ENCODE data around the gene VPS13D. TPM values are rescaled to one million over a fixed set of nuclear protein-coding genes. Genes with fewer than 3 reads are reported as not detected.

VPS13D gene
- total RNA-seq, 1 donor from 2014 or later = 25.8 TPM

- H3K36me3 ChIP-seq (ENCODE audit: control insufficient read depth, insufficient read depth, low read length) = no peaks in the 10 kb centered on the region
- no peak overlapping the region for H3K4me3 ChIP-seq (ENCODE audit: low read depth, low read length)
- FAIRE-seq = no peak
- H3K27me3 ChIP-seq (ENCODE audit: control insufficient read depth, insufficient read depth, low read length) = no peaks in the 10 kb centered on the region
- no peak for TF ChIP-seq CTCF (IDR thresholded peaks at IDR 0.05; ENCODE audit: insufficient read depth, low read length, severe bottlenecking)
- DNase-seq (ENCODE audit: low read depth) = no peak
Observed at GRCh38 chr1:12441414-12442105, 211.7 kb downstream of the VPS13D start.

- Histone ChIP-seq H3K4me3 (ENCODE audit: low read depth, low read length) (no peak overlapping the region), H3K27me3 (ENCODE audit: control insufficient read depth, insufficient read depth, low read length) (no peaks in the 10 kb centered on the region), H3K36me3 (ENCODE audit: control insufficient read depth, insufficient read depth, low read length) (no peaks in the 10 kb centered on the region)
- FAIRE-seq = no peak
- no peak for TF ChIP-seq CTCF (IDR thresholded peaks at IDR 0.05; ENCODE audit: insufficient read depth, low read length, severe bottlenecking)
- no peak for DNase-seq (ENCODE audit: low read depth)
Observed at GRCh38 chr1:12442217-12442616, 212.4 kb downstream of the VPS13D start.

- DNase-seq (ENCODE audit: low read depth) (no peak), FAIRE-seq (no peak)
- no peaks in the 10 kb centered on the region for H3K27me3 ChIP-seq (ENCODE audit: control insufficient read depth, insufficient read depth, low read length)
- no peak for TF ChIP-seq CTCF (IDR thresholded peaks at IDR 0.05; ENCODE audit: insufficient read depth, low read length, severe bottlenecking)
- H3K4me3 ChIP-seq (ENCODE audit: low read depth, low read length) = no peak overlapping the region
- H3K36me3 ChIP-seq (ENCODE audit: control insufficient read depth, insufficient read depth, low read length) = no peaks in the 10 kb centered on the region
Observed at GRCh38 chr1:12443151-12443550, 213.3 kb downstream of the VPS13D start.

GRCh38 chr1:12444329-12444841 lies 214.6 kb downstream of the VPS13D start:
- Histone ChIP-seq H3K36me3 (ENCODE audit: control insufficient read depth, insufficient read depth, low read length) (no peaks in the 10 kb centered on the region), H3K4me3 (ENCODE audit: low read depth, low read length) (no peak overlapping the region), H3K27me3 (ENCODE audit: control insufficient read depth, insufficient read depth, low read length) (no peaks in the 10 kb centered on the region)
- TF ChIP-seq CTCF (IDR thresholded peaks at IDR 0.05; ENCODE audit: insufficient read depth, low read length, severe bottlenecking) = no peak
- no peak for FAIRE-seq
- DNase-seq (ENCODE audit: low read depth) = no peak

GRCh38 chr1:12445257-12445656 lies 215.4 kb downstream of the VPS13D start:
- no peak for TF ChIP-seq CTCF (IDR thresholded peaks at IDR 0.05; ENCODE audit: insufficient read depth, low read length, severe bottlenecking)
- no peak overlapping the region for H3K4me3 ChIP-seq (ENCODE audit: low read depth, low read length)
- no peak for FAIRE-seq

GRCh38 chr1:12446593-12446992 lies 216.8 kb downstream of the VPS13D start:
- Histone ChIP-seq H3K36me3 (ENCODE audit: control insufficient read depth, insufficient read depth, low read length) (peaks cover 2% of the 10 kb centered on the region), H3K27me3 (ENCODE audit: control insufficient read depth, insufficient read depth, low read length) (no peaks in the 10 kb centered on the region), H3K4me3 (ENCODE audit: low read depth, low read length) (no peak overlapping the region)
- no peak for FAIRE-seq
- no peak for DNase-seq (ENCODE audit: low read depth)
- TF ChIP-seq CTCF (IDR thresholded peaks at IDR 0.05; ENCODE audit: insufficient read depth, low read length, severe bottlenecking) = no peak

More at GRCh38 chr1:12445257-12445656, 215.4 kb downstream of the VPS13D start:
- no peaks in the 10 kb centered on the region for H3K27me3 ChIP-seq (ENCODE audit: control insufficient read depth, insufficient read depth, low read length)
- DNase-seq (ENCODE audit: low read depth) = no peak
- no peaks in the 10 kb centered on the region for H3K36me3 ChIP-seq (ENCODE audit: control insufficient read depth, insufficient read depth, low read length)

All from bronchial epithelial cell (primary cell).